HCT116 (cell line): ENCODE results near the gene GNPTAB.

Experiments
- CTCF ChIP-seq, 3 experiments: fragments of 200-600 bp in 1 of 3; sonication (generic) in 1 of 3; IDR thresholded peaks in 2 of 3; conservative IDR thresholded peaks in 1 of 3; 2 replicates each; pipeline ENCODE4 v1.5.1; 2012 to 2017; ENCODE audit warnings: low read depth in 2 of 3, low read length in 2 of 3, antibody characterized with exemption in 1 of 3, borderline replicate concordance in 1 of 3, control low read depth in 1 of 3, mild to moderate bottlenecking in 1 of 3, mixed read lengths in 1 of 3, mixed run types in 1 of 3, moderate library complexity in 1 of 3; ENCODE audit not compliant: insufficient read depth in 1 of 3
- EZH2 ChIP-seq: fragments of 200-600 bp; sonication (generic); IDR thresholded peaks from 2 replicates; pipeline ENCODE4 v1.6.1; 2017; ENCODE audit warnings: antibody characterized with exemption, mixed run types
- MAX ChIP-seq: IDR thresholded peaks from 2 replicates; pipeline ENCODE4 v1.6.1; 2012
- POLR2A ChIP-seq: IDR thresholded peaks from 2 replicates; pipeline ENCODE4 v1.7.0; 2011; ENCODE audit warnings: borderline replicate concordance; ENCODE audit not compliant: insufficient read depth, insufficient read length; ENCODE audit errors: extremely low read depth
- RAD21 ChIP-seq: IDR thresholded peaks from 2 replicates; pipeline ENCODE4 v1.6.1; 2012; ENCODE audit warnings: low read depth, mild to moderate bottlenecking
- SRF ChIP-seq: IDR thresholded peaks from 2 replicates; pipeline ENCODE4 v1.6.1; 2012; ENCODE audit warnings: low read depth

GRCh38 chr12:101743242-101743641 is 87.5 kb downstream of the GNPTAB start:
- TF ChIP-seq SRF (no peak), CTCF (IDR thresholded peaks at IDR 0.05 in 2 of 3, conservative IDR thresholded peaks at IDR 0.05 in 1 of 3; ENCODE audit: borderline replicate concordance in 1 of 3, insufficient read depth in 1 of 3, low read depth in 2 of 3, low read length in 2 of 3) (no peak), RAD21 (no peak), POLR2A (no peak), MAX (no peak), EZH2 (no peak)
